Activated B cell treated with CpG ODN at 0.5 μM for 24 hours (primary cell): Measurements from ENCODE around the gene MEF2D. TPM values are rescaled to one million over a fixed set of nuclear protein-coding genes. Genes with fewer than 3 reads are reported as not detected.

Experiments
- ATAC-seq: fragments of 200-7000 bp; cut with Tn5 transposase; one replicate; pipeline ENCODE4 v1.10.0; 2021; ENCODE audit warnings: low read depth, mild to moderate bottlenecking, moderate library complexity
- CTCF ChIA-PET: fragments of 350-600 bp; sonication (Branson Sonifier 250); formaldehyde crosslinking; loops from one replicate; lab custom pipeline; 2021; ENCODE audit warnings: antibody characterized with exemption; lab: Charles Lee
- POLR2A ChIA-PET: fragments of 350-600 bp; sonication (Branson Sonifier 250); formaldehyde crosslinking; loops from one replicate; lab custom pipeline; 2021; ENCODE audit warnings: antibody characterized with exemption; lab: Charles Lee
- DNase-seq: peaks from one replicate; pipeline ENCODE4 v3.0.0; 2022
- H3K27ac Mint-ChIP-seq: one replicate; pipeline ENCODE4 v1.8.0; 2020; ENCODE audit warnings: mixed read lengths
- H3K27me3 Mint-ChIP-seq: one replicate; pipeline ENCODE4 v1.8.0; 2021; ENCODE audit warnings: mixed read lengths
- H3K36me3 Mint-ChIP-seq: one replicate; pipeline ENCODE4 v1.8.0; 2021; ENCODE audit warnings: low read depth, mixed read lengths
- H3K4me1 Mint-ChIP-seq: one replicate; pipeline ENCODE4 v1.8.0; 2021; ENCODE audit warnings: mixed read lengths
- H3K4me3 Mint-ChIP-seq: one replicate; pipeline ENCODE4 v1.8.0; 2020; ENCODE audit warnings: mild to moderate bottlenecking, mixed read lengths
- H3K9me3 Mint-ChIP-seq: one replicate; pipeline ENCODE4 v1.8.0; 2020; ENCODE audit warnings: mixed read lengths
- CTCF ChIP-seq: fragments of 200-600 bp; IDR thresholded peaks from one replicate; pipeline ENCODE4 v1.8.0; 2022; ENCODE audit warnings: antibody characterized with exemption, mild to moderate bottlenecking
- intact Hi-C: fragments of 100-400 bp; cut with micrococcal nuclease; formaldehyde crosslinking; loops from one replicate; pipeline ENCODE4 v1.15.1; 2024
- total RNA-seq: library from RNA; stranded (reverse); gene quantifications from 2 replicates; pipeline ENCODE4 v1.2.3, GENCODE V29; 2022

MEF2D gene
- total RNA-seq, 1 donor from 2014 or later = 114 TPM

GRCh38 chr1:156485984-156486383 lies 14.6 kb downstream of the MEF2D start:
- Mint-ChIP-seq H3K36me3 (peaks cover 44% of the 10 kb centered on the region), H3K4me1 (peaks cover 95% of the 10 kb centered on the region), H3K4me3 (no peak overlapping the region), H3K9me3 (no peaks in the 10 kb centered on the region), H3K27ac (peak overlapping the region; percentile 74), H3K27me3 (no peaks in the 10 kb centered on the region)
- DNase-seq (no peak), ATAC-seq (no peak)
- intact Hi-C loops = no loop called here
- TF ChIP-seq CTCF = no peak
- CTCF ChIA-PET = interaction anchor here (0.9 to 1.6 kb wide), 3 partner anchors 16 to 100 kb away, joined by 4 to 8 read pairs (median 4); no protein-coding TSS in a partner anchor
- POLR2A ChIA-PET = interaction anchor here (0.7 to 22.2 kb wide), 2 partner anchors 13 to 14 kb away, joined by 6 to 1179 read pairs; partner anchors contain the start of gene MEF2D

DNA sequence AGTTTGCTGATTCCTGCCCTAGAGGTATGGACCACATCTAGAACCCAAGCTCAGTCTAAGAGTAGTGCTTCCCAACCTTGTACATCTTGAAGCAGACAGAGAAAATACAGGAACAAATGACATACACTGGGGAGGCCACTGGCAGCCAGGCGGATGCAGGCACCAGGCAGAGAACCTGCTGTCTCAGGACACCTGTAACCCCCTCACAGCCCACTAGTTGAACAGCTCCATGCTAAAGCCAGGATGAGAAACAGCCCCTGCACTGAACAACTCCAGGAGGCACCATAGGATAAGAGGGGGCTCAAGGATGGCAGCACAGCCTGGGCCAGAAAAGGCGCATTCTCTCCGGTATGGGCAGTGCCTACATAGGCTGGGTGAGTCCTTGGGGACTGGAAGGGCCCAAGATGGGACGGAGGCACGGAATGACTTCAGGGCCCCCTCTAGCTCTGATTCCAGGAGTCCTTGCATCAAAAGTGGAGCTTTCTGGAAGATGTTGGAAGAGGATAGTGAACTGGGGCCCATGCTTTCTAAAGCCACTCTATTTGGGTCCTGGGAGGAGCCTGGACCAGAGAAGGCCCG lies 16.0 kb downstream of the MEF2D start:
- intact Hi-C loops = no loop called here
- no peak for TF ChIP-seq CTCF
- no peak for DNase-seq
- Mint-ChIP-seq H3K4me1 (peaks cover 94% of the 10 kb centered on the region), H3K36me3 (peaks cover 58% of the 10 kb centered on the region), H3K27ac (peak overlapping the region; percentile 87), H3K4me3 (no peak overlapping the region), H3K9me3 (no peaks in the 10 kb centered on the region), H3K27me3 (no peaks in the 10 kb centered on the region)
- POLR2A ChIA-PET = interaction anchor here (0.7 to 22.2 kb wide), 4 partner anchors 14 to 117 kb away, joined by 4 to 1179 read pairs (median 6); partner anchors contain the start of genes GPATCH4 and MEF2D
- ATAC-seq = no peak
- CTCF ChIA-PET = interaction anchor here (0.8 to 1.8 kb wide), 6 partner anchors 14 to 140 kb away, joined by 3 to 8 read pairs (median 4); no protein-coding TSS in a partner anchor

DNA sequence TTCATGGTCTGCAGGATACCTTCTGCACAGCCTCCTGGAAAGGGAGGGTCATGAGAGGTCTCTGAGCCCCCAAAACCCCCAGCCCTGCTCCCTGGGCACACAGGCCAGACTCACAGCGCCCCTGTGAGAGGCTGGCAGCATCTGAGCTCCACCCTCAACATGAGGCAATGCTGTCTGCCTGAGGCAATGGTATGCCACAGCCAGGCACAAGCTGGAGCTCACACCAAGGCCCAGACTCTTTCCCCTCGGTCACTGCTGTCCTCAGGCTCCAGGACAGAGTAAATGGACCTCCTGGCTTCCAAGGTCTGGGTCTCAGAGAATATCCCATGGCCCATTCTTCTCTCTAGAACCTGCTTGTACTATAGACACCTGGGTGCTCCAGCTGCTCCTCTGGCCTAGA lies 17.2 kb downstream of the MEF2D start:
- ChIA-PET CTCF (interaction anchor here (1.0 to 3.8 kb wide), 5 partner anchors 18 to 125 kb away, joined by 3 to 164 read pairs (median 7); partner anchors contain the start of gene MEF2D), POLR2A (interaction anchor here (1.0 to 22.2 kb wide), 4 partner anchors 16 to 118 kb away, joined by 4 to 1179 read pairs (median 22); partner anchors contain the start of genes GPATCH4, MEF2D and TTC24)
- H3K27me3 Mint-ChIP-seq = no peaks in the 10 kb centered on the region
- ATAC-seq (no peak), DNase-seq (no peak)
- H3K36me3 Mint-ChIP-seq = peaks cover 69% of the 10 kb centered on the region
- peak overlapping the region; percentile 87 for H3K27ac Mint-ChIP-seq
- no peak for TF ChIP-seq CTCF
- H3K4me1 Mint-ChIP-seq = peaks cover 83% of the 10 kb centered on the region
- H3K4me3 Mint-ChIP-seq = no peak overlapping the region
- H3K9me3 Mint-ChIP-seq = no peaks in the 10 kb centered on the region
- intact Hi-C loops = no loop called here

- POLR2A ChIA-PET = interaction anchor here (1.6 to 22.2 kb wide), 5 partner anchors 17 to 126 kb away, joined by 6 to 1179 read pairs (median 22); partner anchors contain the start of genes GPATCH4, MEF2D and TTC24
- Mint-ChIP-seq H3K4me1 (peaks cover 72% of the 10 kb centered on the region), H3K27me3 (no peaks in the 10 kb centered on the region), H3K9me3 (no peaks in the 10 kb centered on the region), H3K36me3 (peaks cover 76% of the 10 kb centered on the region), H3K4me3 (no peak overlapping the region), H3K27ac (peak overlapping the region; percentile 87)
- intact Hi-C loops = no loop called here
- CTCF ChIA-PET = interaction anchor here (2.1 to 3.8 kb wide), 6 partner anchors 20 to 126 kb away, joined by 6 to 164 read pairs (median 19); partner anchors contain the start of gene MEF2D
- TF ChIP-seq CTCF = no peak
- ATAC-seq (no peak), DNase-seq (no peak)
These were observed 18.3 kb downstream of the MEF2D start for GRCh38 chr1:156482276-156482675.

- peak; percentile 64 for ATAC-seq
- intact Hi-C loops = loop anchor here (1.0 to 2.0 kb wide), 5 partner anchors 11 to 91 kb away; partner anchors contain the start of gene IQGAP3
- DNase-seq = no peak
- ChIA-PET CTCF (interaction anchor here (1.2 to 3.8 kb wide), 20 partner anchors 9 to 143 kb away, joined by 4 to 164 read pairs (median 13); partner anchors contain the start of genes MEF2D and NAXE), POLR2A (interaction anchor here (0.7 to 22.2 kb wide), 12 partner anchors 11 to 127 kb away, joined by 4 to 1179 read pairs (median 12); partner anchors contain the start of genes GPATCH4, MEF2D, NAXE and TTC24)
- Mint-ChIP-seq H3K36me3 (peaks cover 83% of the 10 kb centered on the region), H3K4me3 (peak overlapping the region; percentile 68), H3K4me1 (peaks cover 65% of the 10 kb centered on the region), H3K9me3 (no peaks in the 10 kb centered on the region), H3K27me3 (no peaks in the 10 kb centered on the region), H3K27ac (peak overlapping the region; percentile 87)
- no peak for TF ChIP-seq CTCF
These were observed 19.0 kb downstream of the MEF2D start for GRCh38 chr1:156481527-156481926.
